Measurements from ENCODE around the gene UHMK1.

The UHMK1 gene

GRCh38 chr1:162527314-162527713, 29.7 kb downstream of the UHMK1 start:
- DNase-seq (ENCODE audit: low read depth, low spot score), result no peak

DNA sequence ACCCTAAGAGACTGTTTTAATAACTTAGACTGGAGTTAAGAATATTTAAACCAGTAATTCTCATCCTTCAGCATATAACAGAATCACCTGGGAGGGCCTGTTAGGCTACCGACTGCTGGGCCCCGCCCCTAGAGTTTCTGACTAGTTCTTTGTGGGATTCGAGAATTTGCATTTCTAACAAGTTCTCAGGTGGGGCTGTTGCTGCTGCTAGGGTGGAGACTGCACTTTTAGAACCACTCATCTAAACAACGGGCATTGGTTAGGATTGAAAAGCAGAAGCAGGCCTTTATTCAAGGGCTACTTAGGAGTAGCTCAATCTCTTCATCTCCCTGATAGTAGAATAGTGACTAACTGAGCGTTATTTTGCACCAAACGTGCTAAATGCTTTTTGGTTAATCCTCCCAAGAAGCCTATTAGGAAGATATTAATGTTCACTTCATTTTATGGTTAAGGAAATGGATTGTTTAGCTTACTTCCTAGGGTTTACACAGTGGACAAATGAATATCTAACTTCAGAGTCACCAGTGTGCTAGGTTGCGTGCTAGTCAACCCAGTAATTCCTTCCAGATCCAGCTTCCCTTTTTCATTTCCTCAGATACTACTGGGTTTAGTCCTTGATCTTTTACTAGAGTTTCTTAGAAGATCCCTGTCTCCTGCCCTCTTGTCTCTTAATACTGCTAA, 32.8 kb downstream of the UHMK1 start:
- no peak for DNase-seq (ENCODE audit: low read depth, low spot score)

GRCh38 chr1:162530988-162531319, 33.3 kb downstream of the UHMK1 start:
- DNase-seq (ENCODE audit: low read depth, low spot score), result no peak

- DNase-seq (ENCODE audit: low read depth, low spot score), result no peak
Observed at GRCh38 chr1:162535501-162535900, 37.9 kb downstream of the UHMK1 start.

- no peak for DNase-seq (ENCODE audit: low read depth, low spot score)
Observed at GRCh38 chr1:162536511-162536910, 38.9 kb downstream of the UHMK1 start.

GRCh38 chr1:162537216-162537615, 39.6 kb downstream of the UHMK1 start:
- DNase-seq (ENCODE audit: low read depth, low spot score), result no peak

GRCh38 chr1:162538815-162539431, 41.3 kb downstream of the UHMK1 start:
- no peak for DNase-seq (ENCODE audit: low read depth, low spot score)

GRCh38 chr1:162541619-162542141, 44.1 kb downstream of the UHMK1 start:
- DNase-seq (ENCODE audit: low read depth, low spot score), result no peak

GRCh38 chr1:162543228-162543627, 45.6 kb downstream of the UHMK1 start:
- no peak for DNase-seq (ENCODE audit: low read depth, low spot score)

GRCh38 chr1:162548170-162548569, 50.6 kb downstream of the UHMK1 start:
- no peak for DNase-seq (ENCODE audit: low read depth, low spot score)

GRCh38 chr1:162549001-162549400, 51.4 kb downstream of the UHMK1 start:
- DNase-seq (ENCODE audit: low read depth, low spot score), result no peak

GRCh38 chr1:162550925-162551324, 53.3 kb downstream of the UHMK1 start:
- DNase-seq (ENCODE audit: low read depth, low spot score), result no peak

DNA sequence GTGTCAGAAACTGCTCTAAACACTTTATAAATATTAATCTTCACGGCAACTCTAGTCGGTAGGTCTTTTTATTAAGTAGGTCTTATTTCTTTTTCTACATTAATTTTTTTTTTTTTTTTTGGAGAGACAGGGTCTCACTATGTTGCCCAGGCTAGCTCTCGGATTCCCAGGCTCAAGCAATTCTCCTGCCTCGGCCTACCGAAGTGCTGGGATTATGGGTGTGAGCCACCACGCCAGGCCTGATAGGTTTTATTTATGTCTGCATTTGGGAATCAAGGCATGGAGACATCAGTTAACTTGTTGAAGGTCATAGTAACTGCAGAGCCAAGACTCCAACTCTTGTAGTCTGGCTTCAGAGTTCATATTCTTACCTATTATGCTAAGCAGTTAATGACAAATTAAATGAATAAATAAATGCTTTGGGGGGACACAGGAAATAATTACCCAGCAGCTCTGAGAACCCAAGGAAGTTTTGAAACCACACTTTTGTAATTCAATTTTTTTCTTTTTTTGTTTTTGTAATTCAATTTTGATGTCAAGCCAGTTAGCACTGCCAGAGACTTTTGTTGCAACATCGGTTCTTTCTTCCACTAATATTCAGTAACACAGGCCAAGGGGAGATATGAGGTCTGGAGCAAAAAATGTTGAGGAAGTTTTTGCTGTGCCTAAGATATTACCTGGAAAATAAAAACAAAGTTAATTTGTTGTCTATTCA, 54.5 kb downstream of the UHMK1 start:
- no peak for DNase-seq (ENCODE audit: low read depth, low spot score)

GRCh38 chr1:162552684-162553252, 55.1 kb downstream of the UHMK1 start:
- no peak for DNase-seq (ENCODE audit: low read depth, low spot score)

DNA sequence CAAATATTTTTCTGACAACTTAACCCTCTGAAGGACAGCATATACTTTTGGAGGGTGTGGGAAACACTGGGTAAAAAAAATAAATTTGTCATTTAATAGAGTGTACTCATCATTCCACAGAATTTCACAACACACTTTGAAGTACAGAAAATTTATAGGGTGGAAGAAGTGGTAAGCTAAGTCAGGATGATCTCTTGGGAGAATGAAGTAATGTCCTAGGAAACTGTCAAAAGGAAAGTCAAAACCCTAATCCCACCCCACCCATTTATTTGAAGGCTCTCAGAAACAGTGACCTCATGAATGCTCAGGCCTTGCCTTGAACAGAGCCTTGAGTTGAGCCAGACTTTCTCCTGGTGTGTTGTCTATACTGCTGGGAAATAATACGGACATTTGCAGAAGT, 56.6 kb downstream of the UHMK1 start:
- DNase-seq (ENCODE audit: low read depth, low spot score), result no peak

DNA sequence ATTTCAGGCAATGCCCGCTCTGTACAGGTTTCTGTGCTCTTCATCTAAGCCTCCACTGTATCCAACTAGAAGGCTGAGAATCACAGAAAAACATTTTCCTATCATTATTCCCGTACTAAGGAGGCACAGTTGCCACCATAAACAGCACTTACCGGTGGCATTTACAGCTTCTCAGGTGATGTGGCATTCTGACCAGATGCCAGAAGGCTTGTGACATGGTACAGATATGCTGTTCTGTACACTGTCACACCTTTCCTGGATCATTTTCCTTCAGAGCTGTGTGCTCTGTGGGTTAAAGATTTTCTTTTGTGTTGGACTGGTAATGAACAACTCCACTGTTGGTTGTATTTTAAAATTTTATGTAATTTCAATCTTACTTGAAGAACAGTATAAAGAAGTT, 59.9 kb downstream of the UHMK1 start:
- no peak for DNase-seq (ENCODE audit: low read depth, low spot score)

DNA sequence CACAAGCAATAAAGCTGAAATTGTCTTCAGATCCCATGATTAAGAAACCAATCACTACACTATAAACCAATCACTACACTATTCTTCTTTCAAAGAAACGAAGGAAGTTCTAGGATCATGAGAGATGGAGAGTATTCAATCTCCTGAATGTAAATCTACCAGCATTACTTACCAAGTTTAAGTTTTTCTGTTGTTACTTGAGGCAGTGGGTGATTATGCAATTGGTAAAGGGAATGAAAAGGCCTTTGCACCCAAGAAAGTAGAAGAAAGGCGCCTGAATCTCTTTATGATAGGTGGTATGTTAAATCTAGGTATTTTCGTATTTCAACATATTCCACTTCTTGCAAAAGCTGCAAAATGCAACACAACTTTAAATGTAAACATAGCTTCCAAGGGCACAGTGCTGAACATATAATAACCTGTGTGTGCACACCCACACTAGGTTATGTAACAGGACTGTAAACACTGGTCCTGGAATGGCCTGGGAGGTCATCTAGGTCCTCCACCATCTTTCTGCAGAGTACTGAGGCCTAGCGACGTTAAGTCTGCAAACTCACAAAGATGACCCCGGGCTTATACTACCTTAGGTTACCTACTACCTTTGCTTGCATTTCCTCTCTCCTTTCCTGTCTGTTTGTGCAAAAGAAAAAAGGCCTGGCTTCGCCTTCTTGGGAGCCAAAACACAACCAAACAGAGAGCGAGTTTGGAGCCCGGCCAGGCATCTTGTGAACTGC, 62.9 kb downstream of the UHMK1 start:
- no peak for DNase-seq (ENCODE audit: low read depth, low spot score)

DNA sequence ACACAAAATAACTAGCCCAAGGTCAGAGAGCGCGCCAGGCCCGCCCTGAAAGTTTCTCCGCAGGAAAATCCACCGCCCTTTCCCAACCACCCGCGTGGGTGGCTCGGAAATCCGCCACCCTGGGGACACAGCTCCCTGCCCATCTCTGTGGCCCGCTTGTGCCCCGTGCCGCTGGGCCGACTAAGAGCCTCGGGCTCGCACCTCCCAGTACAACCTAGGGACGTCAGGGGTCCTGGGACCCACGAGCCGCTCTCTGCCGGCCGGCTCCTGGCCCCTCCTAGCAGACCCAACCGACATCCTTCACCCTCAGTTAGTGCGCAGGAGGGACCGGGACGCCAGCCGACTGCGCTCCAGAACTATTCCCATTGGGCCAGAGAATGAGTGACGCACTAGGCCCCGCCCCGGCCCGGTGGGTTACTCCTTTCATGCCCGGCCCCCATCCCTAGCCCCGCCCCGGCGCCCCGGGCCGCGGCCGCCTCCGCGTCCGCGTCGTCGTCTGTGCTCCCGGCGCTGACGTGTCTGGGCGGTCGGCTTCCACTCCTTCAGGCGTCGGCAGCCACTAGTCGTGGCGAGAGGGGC, 63.5 kb downstream of the UHMK1 start:
- DNase-seq (ENCODE audit: low read depth, low spot score), result peak; percentile 97

- no peak for DNase-seq (ENCODE audit: low read depth, low spot score)
Observed at GRCh38 chr1:162561616-162562469, 64.2 kb downstream of the UHMK1 start, which contains the start of gene UAP1. Gene UAP1 (plus strand): TSS chr1:162561722. CDS start chr1:162566069, 4,347 bp downstream.

DNA sequence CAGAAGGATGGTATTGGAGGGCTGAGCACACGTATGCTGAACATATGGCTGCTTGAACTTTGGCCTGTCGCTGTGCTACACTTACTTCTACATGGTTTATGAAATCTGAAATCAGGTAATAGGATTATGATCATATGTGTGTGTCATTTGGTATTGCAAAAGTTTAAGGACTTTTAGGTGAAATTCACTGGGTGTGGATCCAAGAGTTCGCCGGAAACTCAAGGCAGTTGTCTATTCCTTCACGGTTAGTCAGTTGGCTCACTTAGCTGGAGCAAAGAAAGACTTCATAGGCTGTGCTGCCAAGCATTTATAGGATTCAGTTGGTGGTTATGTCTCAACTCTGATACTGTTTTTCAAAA, 64.8 kb downstream of the UHMK1 start:
- DNase-seq (ENCODE audit: low read depth, low spot score), result no peak

Data from activated naive CD8-positive, alpha-beta T cell treated with anti-CD3 and anti-CD28 coated beads, Interleukin-2, amount 50 U/mL, for 16 hours (primary cell).